ENCODE data around the gene JAGN1. TPM values are rescaled to one million over a fixed set of nuclear protein-coding genes. Genes with fewer than 3 reads are reported as not detected.
"Not testable (repeated sequence)": the region's sequence is repeated elsewhere in the genome, so short reads cannot be mapped to it uniquely, and the experiment has no call there.

The JAGN1 gene
- total RNA-seq, 1 donor from 2014 or later, result 55.2 TPM

- TF ChIP-seq, protein P1, sequence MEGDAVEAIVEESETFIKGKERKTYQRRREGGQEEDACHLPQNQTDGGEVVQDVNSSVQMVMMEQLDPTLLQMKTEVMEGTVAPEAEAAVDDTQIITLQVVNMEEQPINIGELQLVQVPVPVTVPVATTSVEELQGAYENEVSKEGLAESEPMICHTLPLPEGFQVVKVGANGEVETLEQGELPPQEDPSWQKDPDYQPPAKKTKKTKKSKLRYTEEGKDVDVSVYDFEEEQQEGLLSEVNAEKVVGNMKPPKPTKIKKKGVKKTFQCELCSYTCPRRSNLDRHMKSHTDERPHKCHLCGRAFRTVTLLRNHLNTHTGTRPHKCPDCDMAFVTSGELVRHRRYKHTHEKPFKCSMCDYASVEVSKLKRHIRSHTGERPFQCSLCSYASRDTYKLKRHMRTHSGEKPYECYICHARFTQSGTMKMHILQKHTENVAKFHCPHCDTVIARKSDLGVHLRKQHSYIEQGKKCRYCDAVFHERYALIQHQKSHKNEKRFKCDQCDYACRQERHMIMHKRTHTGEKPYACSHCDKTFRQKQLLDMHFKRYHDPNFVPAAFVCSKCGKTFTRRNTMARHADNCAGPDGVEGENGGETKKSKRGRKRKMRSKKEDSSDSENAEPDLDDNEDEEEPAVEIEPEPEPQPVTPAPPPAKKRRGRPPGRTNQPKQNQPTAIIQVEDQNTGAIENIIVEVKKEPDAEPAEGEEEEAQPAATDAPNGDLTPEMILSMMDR (IDR thresholded peaks at IDR 0.05), result no peak
- H3K4me1 ChIP-seq, result peaks cover 0 to 6% of the 10 kb centered on the region in 2 donors
- DNase-seq (ENCODE audit: low spot score in 2 of 2), result no peak
- no peaks in the 10 kb centered on the region for H3K9me3 ChIP-seq
- no peak overlapping the region for H3K4me3 ChIP-seq
- H3K27ac ChIP-seq, result no peak overlapping the region
- no peaks in the 10 kb centered on the region for H3K27me3 ChIP-seq
- intact Hi-C loops (cut with DNase I), result no loop called here
- H3K36me3 ChIP-seq, result no peaks in the 10 kb centered on the region
These were observed 8.9 kb downstream of the JAGN1 start for GRCh38 chr3:9899289-9899791.

- intact Hi-C loops (cut with DNase I); H3K9me3 ChIP-seq; H3K36me3 ChIP-seq; DNase-seq (ENCODE audit: low spot score in 2 of 2); H3K4me3 ChIP-seq; H3K27ac ChIP-seq; H3K4me1 ChIP-seq; H3K27me3 ChIP-seq: not testable (repeated sequence)
These were observed 10.6 kb downstream of the JAGN1 start for GRCh38 chr3:9900965-9901415.

DNA sequence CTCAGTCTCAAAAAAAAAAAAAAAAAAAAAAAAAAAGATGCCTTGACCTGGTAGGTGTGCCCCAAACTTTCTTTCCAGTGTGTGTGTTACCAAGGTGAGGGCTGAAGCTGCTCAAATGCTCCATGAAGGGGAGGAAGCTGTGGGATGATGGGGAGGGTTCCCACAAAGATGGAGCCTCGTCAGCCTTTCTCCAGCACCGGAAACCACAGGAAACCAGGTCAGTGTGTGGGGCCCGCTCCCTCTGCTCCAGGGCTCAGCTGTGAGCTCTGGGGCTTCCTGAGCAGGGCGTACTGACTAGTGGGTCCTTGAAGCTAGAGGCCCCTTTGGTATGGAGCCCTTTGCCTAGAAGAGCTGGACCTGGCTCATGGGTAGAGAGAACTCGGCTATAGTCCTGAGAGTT lies 11.6 kb downstream of the JAGN1 start:
- no peaks in the 10 kb centered on the region for H3K9me3 ChIP-seq
- TF ChIP-seq, protein P1 (IDR thresholded peaks at IDR 0.05), result no peak
- peak overlapping the region; percentile 82 to 84 for H3K27ac ChIP-seq
- DNase-seq (ENCODE audit: low spot score in 2 of 2), result no peak
- H3K4me3 ChIP-seq, result no peak overlapping the region
- H3K4me1 ChIP-seq, result peaks cover 0 to 6% of the 10 kb centered on the region in 2 donors
- H3K36me3 ChIP-seq, result no peaks in the 10 kb centered on the region
- intact Hi-C loops (cut with DNase I), result no loop called here
- H3K27me3 ChIP-seq, result no peaks in the 10 kb centered on the region

- intact Hi-C loops (cut with DNase I), result no loop called here
- H3K36me3 ChIP-seq, result no peaks in the 10 kb centered on the region
- no peaks in the 10 kb centered on the region for H3K9me3 ChIP-seq
- H3K4me3 ChIP-seq, result peak within 1 kb of the TSS in 1 of 2 donors; percentile 60
- DNase-seq (ENCODE audit: low spot score in 2 of 2), result peak in 1 of 2 donors; percentile 71
- TF ChIP-seq, protein P1 (IDR thresholded peaks at IDR 0.05), result no peak
- peak within 1 kb of the TSS; percentile 82 to 84 for H3K27ac ChIP-seq
- H3K27me3 ChIP-seq, result no peaks in the 10 kb centered on the region
- peaks cover 0 to 6% of the 10 kb centered on the region in 2 donors for H3K4me1 ChIP-seq
These were observed 12.2 kb downstream of the JAGN1 start, which contains the start of gene IL17RE for GRCh38 chr3:9902372-9903237. Gene IL17RE, plus strand, starts transcription at chr3:9902848. Its CDS starts 85 bp downstream, at chr3:9902933.

DNA sequence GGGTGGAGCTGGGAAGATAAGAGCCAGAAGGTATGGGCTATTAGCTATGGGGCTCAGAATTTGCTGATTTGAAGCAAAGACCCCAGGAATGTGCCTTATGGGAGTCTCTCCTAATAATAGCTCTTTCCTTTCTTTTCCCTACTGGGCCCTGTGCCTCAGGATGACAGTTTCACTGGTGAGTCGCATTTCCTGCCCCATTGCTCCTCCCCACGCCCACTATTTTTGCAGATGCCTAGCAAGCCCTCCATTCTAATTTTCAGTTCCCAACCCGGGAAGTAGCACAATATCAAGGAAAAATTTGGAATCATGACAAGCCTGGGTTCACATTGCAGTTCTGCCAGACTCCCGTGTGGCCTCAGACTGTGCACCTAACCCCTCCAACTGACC lies 12.8 kb downstream of the JAGN1 start:
- H3K9me3 ChIP-seq, result no peaks in the 10 kb centered on the region
- H3K27me3 ChIP-seq, result no peaks in the 10 kb centered on the region
- H3K36me3 ChIP-seq, result no peaks in the 10 kb centered on the region
- H3K4me3 ChIP-seq, result peak overlapping the region in 1 of 2 donors; percentile 60
- H3K27ac ChIP-seq, result peak overlapping the region; percentile 82 to 84
- H3K4me1 ChIP-seq, result peaks cover 0 to 3% of the 10 kb centered on the region in 2 donors
- TF ChIP-seq, protein P1 (IDR thresholded peaks at IDR 0.05), result no peak
- intact Hi-C loops (cut with DNase I), result no loop called here
- DNase-seq (ENCODE audit: low spot score in 2 of 2), result peak in 1 of 2 donors; percentile 72

- TF ChIP-seq, protein P1 (IDR thresholded peaks at IDR 0.05), result no peak
- Histone ChIP-seq H3K36me3 (no peaks in the 10 kb centered on the region), H3K27me3 (no peaks in the 10 kb centered on the region), H3K4me3 (no peak overlapping the region), H3K4me1 (no peaks in the 10 kb centered on the region), H3K27ac (peak overlapping the region; percentile 82 to 84), H3K9me3 (no peaks in the 10 kb centered on the region)
- intact Hi-C loops (cut with DNase I), result no loop called here
- no peak for DNase-seq (ENCODE audit: low spot score in 2 of 2)
These were observed 13.5 kb downstream of the JAGN1 start for GRCh38 chr3:9903904-9904303.
